H1 (cell line): ENCODE results near the gene PRAMEF5.

Experiments used
- CEBPB ChIP-seq: IDR thresholded peaks from 2 replicates; pipeline ENCODE4 v1.6.1; 2012; ENCODE audit warnings: low read depth, low read length
- CTCF ChIP-seq, 3 experiments: IDR thresholded peaks; 1 replicate in 2 of 3; 2 replicates in 1 of 3; pipeline versions ENCODE4 v1.5.1 to v1.6.1; 2011; ENCODE audit warnings: low read length in 3 of 3, mild to moderate bottlenecking in 3 of 3, inconsistent platforms in 2 of 3, low read depth in 1 of 3, moderate library complexity in 1 of 3; ENCODE audit not compliant: insufficient read depth in 1 of 3; ENCODE audit errors: control extremely low read depth in 1 of 3
- RXRA ChIP-seq: IDR thresholded peaks from 2 replicates; pipeline ENCODE4 v1.6.1; 2011; ENCODE audit warnings: low read depth, mild to moderate bottlenecking, low read length, moderate library complexity; ENCODE audit not compliant: insufficient read depth
- TBP ChIP-seq: IDR thresholded peaks from 2 replicates; pipeline ENCODE4 v1.6.1; 2011; ENCODE audit warnings: low read depth, low read length, improper control_type of control experiment

GRCh38 chr1:13224480-13225060 is 29.4 kb upstream of the PRAMEF5 start:
- no peak for TF ChIP-seq CEBPB
- TF ChIP-seq CTCF (IDR thresholded peaks at IDR 0.05; ENCODE audit: control extremely low read depth in 1 of 3, insufficient read depth in 1 of 3, low read depth in 1 of 3, low read length in 3 of 3): no peak
- TF ChIP-seq TBP: no peak
- TF ChIP-seq RXRA: no peak
